Measurements from ENCODE around the gene GREM1.

DNA sequence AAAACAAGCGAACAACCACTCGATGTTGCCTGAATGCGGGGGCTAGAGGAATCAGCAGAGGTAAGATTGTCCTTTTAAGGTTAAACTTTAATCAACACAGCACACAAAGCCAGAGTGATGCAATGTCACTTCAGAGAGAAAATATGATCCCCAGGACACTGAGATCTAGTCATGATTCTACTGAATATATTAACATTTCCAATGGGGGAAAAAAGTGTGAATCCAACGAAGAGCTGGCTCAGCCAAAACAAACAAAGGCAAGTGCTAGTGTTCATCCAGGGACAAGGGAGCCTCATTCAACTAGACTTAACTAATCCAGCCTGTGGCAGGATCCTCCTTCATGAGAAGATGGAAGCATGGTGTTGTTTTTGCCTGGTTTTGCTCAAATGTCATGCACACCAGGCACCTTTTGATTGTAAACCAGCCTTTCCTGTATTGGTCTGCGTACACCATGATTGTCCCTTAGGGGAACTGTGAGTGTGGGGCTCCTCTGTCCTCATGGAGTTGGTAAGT lies 40.5 kb upstream of the GREM1 start:
- TF ChIP-seq, protein P1, sequence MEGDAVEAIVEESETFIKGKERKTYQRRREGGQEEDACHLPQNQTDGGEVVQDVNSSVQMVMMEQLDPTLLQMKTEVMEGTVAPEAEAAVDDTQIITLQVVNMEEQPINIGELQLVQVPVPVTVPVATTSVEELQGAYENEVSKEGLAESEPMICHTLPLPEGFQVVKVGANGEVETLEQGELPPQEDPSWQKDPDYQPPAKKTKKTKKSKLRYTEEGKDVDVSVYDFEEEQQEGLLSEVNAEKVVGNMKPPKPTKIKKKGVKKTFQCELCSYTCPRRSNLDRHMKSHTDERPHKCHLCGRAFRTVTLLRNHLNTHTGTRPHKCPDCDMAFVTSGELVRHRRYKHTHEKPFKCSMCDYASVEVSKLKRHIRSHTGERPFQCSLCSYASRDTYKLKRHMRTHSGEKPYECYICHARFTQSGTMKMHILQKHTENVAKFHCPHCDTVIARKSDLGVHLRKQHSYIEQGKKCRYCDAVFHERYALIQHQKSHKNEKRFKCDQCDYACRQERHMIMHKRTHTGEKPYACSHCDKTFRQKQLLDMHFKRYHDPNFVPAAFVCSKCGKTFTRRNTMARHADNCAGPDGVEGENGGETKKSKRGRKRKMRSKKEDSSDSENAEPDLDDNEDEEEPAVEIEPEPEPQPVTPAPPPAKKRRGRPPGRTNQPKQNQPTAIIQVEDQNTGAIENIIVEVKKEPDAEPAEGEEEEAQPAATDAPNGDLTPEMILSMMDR (IDR thresholded peaks at IDR 0.05; ENCODE audit: borderline replicate concordance, extremely low read depth, low read length, poor library complexity, severe bottlenecking): no peak
- TF ChIP-seq EZH2 (IDR thresholded peaks at IDR 0.05; ENCODE audit: borderline replicate concordance, low read depth, low read length, severe bottlenecking): no peak
